Measurements from ENCODE around the gene OSER1.
"Not testable (repeated sequence)": the region's sequence is repeated elsewhere in the genome, so short reads cannot be mapped to it uniquely, and the experiment has no call there.

The OSER1 gene

DNA sequence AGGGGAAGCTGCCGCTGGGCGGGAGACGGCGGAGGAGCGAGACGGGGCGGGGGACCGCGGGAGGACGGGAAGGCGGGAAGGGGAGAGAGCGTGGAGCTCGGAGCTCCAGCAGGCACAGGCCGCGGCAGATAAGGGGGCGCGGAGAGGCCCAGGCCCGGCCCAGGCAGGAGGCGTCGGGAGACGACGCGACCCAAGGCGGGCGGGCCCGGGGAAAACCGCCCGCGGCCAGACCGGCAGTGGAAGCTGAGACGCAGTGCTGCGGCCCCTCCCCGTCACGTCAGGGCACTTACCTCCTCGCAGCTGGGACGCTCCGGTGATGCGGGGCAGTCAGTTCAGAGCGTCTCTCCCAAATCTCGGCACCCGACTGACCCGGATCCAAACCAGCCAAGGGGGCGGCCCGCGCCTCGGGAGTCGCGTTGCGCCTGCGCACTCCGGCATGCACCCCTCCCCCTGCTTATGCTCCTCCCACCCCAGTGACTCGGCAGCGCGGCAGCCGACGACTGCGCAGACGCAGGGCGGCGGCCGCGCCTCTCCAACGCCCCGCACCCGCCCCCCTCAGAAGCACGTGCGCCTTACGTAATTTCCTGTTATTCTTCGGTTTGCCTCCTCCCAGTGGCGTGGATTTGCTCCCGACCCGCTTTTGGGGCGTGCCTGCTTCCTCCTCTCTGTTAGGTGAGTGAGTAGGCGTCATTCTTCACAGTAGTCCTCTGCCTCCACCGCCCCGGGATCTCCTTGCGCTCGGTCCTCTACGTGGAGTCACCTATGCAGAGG, at the start of gene OSER1:
Gene OSER1 (minus strand): TSS at position 366 of the 771 bp plus-strand sequence. CDS start 3,814 bp downstream, outside the sequence.
- Histone ChIP-seq H3K27ac (peak within 1 kb of the TSS; percentile 69 to 100 (median 95)), H3K4me3 (peak within 1 kb of the TSS; percentile 74 to 95 (median 85))

DNA sequence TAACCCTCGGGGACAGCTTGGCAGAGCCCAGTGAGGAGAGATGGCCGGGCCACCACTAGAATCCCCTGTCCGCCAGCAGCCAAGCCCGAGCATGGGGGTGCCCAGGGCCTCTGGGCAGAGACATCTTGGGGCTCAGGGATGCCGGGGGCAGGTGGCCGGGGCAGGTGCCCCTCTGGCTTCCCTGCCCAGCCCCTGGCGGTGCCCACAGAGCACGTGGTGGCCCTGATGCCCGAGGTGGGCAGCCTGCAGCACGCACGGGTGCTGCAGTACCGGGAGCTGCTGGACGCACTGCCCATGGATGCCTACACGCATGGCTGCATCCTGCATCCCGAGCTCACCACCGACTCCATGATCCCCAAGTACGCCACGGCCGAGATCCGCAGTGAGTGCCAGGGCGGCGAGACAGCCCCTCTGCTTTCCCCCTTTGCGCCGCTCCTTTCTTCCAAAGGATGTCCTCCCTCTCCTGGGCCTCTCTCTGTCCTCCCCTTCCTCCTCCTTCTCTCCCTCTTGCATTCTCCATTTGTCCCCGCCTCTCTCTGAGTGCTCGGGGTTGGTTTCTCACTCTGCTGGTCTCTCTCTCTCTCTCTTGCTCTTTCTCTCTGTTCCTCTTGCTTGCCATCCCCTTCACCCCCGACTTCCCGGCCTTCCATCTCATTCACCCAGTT, 47.8 kb upstream of the OSER1 start:
- Histone ChIP-seq H3K27ac (no peak overlapping the region), H3K4me3 (no peak overlapping the region)

DNA sequence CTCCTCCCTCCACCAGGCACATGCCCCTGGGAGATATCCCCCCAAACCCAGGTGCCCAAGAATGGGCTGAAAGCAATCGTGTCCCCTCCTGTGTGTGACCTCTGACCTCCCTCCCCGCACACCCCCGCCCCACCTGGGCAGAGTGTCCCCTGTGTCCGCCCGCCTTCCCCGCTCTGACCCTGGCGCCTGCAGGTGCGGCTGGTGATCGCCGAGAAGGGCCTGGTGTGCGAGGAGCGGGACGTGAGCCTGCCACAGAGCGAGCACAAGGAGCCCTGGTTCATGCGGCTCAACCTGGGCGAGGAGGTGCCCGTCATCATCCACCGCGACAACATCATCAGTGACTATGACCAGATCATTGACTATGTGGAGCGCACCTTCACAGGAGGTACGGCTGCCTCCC, 46.4 kb upstream of the OSER1 start:
- no peak overlapping the region for H3K4me3 ChIP-seq
- H3K27ac ChIP-seq, result no peak overlapping the region

DNA sequence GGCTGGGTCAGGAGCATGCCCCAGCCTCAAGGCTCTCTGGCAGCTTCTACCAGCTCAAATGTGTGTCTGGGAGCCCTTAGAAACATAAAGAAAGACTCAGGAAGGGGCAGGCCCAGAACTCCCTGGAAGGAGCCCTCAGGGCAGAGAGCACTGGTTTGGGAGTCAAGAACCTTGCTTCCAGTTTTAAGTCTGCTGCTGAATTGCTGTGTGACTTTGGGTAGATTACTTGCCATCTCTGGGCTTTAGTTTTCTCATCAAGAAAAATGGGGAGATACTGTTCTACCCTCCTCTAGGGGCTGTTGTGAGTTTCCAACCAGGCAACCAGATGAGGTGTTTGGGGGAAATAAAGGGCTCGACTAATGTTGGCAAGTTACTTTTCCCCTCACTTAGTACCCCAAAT, 45.4 kb upstream of the OSER1 start:
- Histone ChIP-seq H3K27ac (no peak overlapping the region), H3K4me3 (no peak overlapping the region)

DNA sequence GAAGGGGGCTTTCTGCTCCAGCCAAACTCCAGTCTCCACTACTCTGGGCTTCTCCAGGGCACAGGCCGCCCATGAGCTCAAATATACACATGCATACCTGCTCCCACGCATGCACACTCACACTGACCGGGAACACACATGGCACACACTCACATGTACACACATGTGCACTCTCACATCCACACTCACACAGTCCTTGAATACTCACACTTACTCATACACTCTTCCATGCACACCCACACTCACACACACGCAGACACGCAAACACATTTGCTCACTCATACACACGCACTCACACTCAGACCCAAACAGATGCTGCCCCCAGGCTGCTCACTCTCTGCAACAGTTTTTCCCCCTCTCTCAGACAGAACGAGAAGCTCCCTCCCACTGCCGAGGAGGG, 43.5 kb upstream of the OSER1 start:
- Histone ChIP-seq H3K27ac (no peak overlapping the region), H3K4me3 (no peak overlapping the region)

DNA sequence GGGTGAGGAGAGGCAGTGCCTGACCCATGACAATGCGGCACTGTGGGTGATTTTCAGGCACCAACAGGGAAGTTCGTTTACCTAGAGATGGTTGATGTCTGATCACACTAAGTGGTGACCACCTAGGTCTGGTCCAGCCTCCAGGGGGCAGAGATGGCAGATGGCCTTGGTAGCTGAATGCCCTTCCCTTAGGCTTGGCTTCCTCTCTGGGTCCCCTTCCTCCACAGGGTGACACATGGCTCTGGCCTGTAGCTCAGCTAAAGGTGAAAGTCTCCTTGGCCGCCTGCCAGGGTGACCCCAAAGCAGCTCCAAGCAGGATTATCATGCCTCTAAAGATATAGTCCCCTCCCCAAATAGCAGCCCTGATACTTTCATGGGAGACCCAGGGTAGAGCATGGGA, 43.0 kb upstream of the OSER1 start:
- no peak overlapping the region for H3K27ac ChIP-seq
- no peak overlapping the region for H3K4me3 ChIP-seq

DNA sequence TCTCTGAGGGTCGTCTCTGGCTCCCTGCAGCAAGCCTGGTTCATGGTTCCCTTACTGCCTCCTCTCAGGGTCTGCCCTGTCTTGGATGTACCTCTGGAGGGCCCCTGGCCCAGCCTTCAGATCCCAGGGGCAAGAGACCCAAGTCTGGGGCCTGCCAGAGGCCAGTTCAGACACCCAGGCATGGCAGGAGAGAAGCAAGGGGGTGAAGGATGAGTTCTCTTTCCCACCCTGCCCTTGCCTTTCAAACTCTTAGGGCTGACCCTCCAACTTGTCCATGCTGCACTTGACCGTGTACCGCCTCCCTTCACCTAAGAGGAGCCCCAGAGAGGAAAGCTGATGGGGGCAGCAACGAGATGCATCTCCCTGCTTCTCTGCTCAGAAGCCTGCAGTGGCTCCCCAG, 40.7 kb upstream of the OSER1 start:
- H3K4me3 ChIP-seq, result no peak overlapping the region
- no peak overlapping the region for H3K27ac ChIP-seq

DNA sequence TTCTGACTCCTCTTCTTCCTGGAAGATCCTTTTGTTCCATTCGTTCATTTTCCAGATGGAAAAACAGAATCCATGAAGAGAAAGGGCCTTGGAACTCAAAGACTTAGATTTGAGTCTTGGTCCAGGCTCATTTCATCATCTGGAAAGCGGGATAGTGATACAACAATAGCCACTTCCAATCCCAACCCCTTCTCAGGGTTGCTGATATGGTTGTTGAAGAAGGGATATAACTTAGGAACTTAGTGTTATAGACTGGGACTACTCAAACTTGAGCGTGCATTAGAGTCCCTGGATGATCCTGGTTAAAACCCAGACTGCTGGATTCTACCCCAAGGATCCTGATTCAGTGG, 37.8 kb upstream of the OSER1 start:
- Histone ChIP-seq H3K27ac (no peak overlapping the region), H3K4me3 (no peak overlapping the region)

DNA sequence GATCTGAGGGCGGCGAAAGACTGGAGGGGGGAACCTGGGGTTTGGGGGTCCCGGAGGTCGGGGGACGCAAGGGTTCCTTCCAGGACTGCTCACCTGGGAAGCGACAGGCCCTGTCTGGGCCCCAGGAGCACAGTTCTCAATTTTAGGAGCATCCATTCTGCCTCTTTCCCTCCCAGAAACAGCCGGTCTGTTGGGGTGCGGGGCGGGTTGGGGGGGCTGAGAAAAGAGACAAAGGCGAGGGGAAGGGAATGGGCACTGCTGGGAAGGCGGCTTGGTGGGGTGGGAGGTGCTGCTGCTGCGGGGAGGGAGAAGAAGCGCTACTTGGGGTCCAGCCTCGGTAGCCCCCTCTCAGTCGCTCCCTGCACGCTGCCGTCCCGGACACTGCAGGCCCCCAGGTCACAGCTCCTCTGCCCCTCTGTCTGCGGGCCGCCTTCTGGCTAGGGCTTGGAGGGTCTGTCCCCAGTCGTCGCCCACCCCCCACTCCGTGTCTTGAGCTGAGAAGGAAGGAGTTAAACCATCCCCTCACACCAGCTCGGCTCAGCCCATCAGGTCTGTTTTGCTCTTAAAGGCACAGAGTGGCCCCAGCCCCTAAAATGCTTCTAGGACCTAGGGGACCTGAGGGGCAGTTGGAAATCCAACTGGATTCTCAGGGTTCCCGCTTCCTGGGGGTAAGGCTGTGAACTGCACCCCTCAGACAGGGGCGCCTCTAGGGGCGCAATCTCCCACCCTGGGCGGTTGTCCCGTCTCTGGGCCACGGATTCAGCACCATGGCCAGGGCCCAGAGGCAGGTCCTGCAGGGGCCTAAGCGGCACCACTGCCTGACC, 37.2 kb upstream of the OSER1 start:
- Histone ChIP-seq H3K4me3 (no peak overlapping the region), H3K27ac (no peak overlapping the region)

DNA sequence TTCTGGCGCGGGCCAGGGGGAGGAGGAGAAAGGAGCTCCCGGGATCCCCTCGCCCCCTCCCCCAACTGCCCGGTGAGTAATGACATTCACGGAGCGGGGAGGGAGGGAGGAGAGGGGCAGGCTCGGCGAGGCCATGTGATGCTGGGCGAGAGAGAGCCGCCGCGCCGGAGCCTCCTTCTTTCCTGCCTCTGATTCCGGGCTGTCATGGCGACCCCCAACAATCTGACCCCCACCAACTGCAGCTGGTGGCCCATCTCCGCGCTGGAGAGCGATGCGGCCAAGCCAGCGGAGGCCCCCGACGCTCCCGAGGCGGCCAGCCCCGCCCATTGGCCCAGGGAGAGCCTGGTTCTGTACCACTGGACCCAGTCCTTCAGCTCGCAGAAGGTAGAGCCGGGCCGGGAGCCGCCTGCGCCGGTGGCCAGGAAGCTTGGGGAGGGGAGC, 36.6 kb upstream of the OSER1 start, which contains the start of gene GDAP1L1:
Gene GDAP1L1 (plus strand): TSS at position 178 of the 441 bp plus-strand sequence. CDS start 27 bp downstream, at position 205.
- no peak within 1 kb of the TSS for H3K27ac ChIP-seq
- H3K4me3 ChIP-seq, result no peak within 1 kb of the TSS

DNA sequence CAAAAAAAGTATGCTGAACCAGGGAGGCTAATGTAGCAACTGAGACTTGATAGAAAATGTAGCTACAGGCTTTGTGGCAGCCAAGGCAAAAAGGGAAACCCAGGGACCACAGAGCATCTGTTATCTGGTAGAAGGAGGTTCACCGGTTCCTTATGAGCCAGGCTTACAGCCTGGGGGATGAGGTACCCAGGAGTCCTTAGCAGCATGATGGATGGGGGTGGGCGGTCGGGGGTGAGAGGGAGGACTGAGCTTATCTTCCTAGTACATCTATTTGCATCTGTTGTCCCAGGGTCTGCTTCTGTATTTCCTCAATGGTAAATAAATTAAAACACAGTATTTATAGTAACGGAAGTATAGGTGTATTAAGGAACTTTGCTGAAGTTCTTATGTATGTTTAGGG, 35.4 kb upstream of the OSER1 start:
- Histone ChIP-seq H3K27ac (no peak overlapping the region), H3K4me3 (no peak overlapping the region)

DNA sequence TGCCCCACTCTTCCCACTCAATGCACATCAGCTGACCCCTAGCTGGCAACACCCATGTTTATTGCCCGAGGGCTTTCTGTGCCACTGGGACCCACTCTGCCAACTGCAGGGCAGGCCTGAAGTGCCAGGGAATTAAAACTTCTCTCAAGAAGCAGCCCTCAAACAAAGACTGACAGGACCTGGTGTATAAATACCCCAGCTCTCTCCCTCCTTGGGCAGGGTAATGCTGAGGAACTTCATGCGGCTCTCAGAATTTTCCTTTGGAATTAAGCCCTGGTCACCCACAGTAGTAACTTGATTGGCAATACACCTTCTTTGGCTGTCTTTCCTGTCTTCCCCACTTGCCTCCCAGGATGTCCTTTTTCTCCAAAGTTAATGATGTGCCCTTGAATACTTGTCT, 31.2 kb upstream of the OSER1 start:
- Histone ChIP-seq H3K4me3 (no peak overlapping the region), H3K27ac (no peak overlapping the region)

DNA sequence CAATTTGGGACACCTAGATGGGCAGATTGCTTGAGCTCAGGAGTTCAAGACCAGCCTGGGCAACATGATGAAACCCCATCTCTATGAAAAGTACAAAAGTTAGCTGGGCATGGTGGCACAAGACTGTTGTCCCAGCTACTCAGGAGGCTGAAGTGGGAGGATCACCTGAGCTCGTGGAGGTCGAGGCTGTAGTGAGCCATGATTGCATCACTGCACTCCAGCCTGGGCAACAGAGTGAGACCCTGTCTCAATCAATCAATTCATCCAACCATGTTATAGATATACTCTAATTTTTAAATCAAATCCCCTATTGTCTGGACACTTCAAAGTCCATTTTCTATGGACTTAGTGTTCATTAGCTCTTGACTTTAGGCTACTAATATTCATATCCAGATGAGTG, 26.3 kb upstream of the OSER1 start:
- H3K4me3 ChIP-seq, H3K27ac ChIP-seq: not testable (repeated sequence)

DNA sequence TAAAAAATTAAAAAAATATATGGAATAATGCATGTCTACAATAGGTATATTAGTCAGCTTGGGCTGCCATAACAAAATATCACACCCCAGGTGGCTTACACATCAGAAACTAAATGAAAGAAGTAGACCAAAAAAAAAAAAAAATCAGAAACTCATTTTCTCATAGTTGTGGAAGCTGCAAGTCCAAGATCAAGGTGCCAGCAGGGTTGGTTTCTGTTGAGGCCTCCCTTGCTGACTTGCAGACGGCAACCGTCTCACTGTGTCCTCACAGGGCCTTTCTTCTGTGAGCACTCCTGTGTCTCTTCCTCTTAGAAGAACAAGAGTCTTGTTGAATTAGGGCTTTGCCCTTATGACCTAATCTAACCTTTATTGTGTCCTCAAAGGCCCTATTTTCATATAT, 25.1 kb upstream of the OSER1 start:
- Histone ChIP-seq H3K4me3 (no peak overlapping the region), H3K27ac (no peak overlapping the region)

DNA sequence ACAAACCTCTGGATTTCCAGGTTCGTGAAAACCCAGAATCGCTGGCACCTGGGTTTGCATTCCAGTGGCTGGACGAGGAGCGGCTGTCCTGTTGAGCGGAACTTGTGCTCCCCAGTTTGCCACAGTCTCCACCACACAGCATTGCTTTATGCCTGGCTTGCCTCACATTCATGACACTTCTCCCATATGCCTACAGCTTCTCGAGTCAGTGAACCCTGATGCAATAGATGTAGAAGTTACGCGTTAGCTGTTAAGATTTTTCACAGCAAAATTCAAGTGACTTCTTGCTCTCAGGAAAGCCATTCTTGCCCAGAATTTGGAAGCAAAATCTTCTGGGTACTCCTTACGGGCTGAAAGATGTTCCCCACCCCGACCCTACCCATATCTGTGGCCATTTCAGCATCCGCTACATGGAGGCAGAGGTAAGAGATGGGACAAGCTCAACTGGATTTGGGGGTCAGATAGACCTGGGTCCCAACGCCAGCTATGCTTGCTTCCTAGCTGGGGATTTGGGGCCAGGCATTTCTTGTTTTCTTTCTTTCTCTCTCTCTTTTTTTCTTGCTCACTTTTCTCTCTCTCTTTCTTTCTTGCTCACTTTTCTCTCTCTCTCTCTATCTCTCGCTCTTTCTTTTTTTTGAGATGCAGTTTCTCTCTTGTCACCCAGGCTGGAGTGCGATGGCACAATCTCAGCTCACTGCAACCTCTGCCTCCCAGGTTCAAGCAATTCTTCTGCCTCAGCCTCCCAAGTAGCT, 24.2 kb upstream of the OSER1 start:
- no peak overlapping the region for H3K27ac ChIP-seq
- H3K4me3 ChIP-seq, result no peak overlapping the region

DNA sequence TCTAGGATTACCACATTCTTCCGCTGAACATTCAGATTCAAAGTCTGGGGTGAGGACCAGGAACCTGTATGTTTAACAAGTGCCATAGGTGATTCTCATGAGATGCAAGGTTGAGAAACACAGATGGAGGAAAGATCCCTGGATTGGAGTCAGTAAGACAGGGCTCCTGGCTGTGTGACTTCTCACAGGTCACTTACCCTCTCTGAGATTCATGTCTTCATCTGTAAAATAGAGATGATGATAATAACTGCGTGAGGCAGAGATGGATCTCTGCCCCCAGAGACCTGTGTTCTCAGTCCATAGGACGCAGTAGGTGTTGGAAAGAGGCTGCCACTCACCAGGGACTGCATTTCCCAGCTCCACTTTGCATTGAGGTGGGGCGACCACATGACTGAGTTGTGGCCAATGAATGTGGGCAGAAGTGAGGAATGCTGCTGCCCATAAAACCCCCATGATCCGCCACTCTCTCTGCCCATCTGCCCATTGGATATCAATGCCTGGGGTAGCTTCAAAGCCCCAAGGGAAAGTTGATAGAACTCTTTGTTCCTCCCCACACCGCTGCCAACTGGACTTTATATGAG, 23.0 kb upstream of the OSER1 start:
- Histone ChIP-seq H3K27ac (no peak overlapping the region), H3K4me3 (no peak overlapping the region)

DNA sequence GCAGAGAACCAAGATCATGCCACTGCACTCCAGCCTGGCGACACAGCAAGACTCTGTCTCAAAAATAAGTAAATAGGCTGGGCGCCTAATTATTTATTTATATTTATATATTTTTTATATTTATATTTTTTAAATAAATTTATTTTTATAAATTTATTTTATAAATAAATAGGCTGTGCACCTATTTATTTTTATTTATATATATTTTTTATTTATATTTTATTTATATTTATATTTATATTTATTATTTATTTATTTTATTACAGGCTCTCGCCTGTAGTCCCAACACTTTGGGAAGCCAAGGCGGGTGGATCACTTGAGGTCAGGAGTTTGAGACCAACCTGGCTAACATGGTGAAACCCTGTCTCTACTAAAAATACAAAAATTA, 21.9 kb upstream of the OSER1 start:
- H3K27ac ChIP-seq, H3K4me3 ChIP-seq: not testable (repeated sequence)

DNA sequence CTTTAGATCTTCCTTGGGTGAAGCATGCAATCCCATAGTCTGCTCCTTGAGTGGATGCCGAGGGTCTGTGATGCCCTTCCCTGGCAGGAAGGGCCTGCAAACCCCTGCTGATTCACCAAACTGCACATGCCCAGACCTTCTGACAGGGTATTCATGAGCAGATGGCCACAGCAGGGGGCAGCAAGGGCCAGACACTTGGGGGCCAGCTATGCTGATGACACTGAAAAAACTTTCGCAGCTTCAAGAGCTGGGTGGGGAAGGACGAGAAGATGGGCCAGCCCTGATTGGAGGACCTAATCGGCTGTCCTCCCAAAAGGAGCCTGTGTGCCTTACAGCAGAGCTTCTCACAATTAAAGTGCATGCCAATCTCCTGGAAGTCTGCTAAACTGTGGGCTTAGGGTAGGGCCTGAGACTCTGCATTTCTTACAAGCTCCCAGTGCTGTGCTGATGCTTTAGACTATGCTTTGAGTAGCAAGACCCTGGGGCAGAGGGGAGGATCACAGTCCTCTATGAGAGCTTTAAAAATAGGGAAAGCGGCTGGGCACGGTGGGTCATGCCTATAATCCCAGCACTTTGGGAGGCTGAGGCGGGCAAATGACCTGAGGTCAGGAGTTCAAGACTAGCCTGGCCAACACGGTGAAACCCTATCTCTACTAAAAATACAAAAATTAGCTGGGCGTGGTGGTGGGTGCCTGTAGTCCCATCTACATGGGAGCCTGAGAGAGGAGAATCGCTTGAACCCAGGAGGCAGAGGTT, 21.3 kb upstream of the OSER1 start:
- H3K4me3 ChIP-seq, result no peak overlapping the region
- H3K27ac ChIP-seq, result no peak overlapping the region

DNA sequence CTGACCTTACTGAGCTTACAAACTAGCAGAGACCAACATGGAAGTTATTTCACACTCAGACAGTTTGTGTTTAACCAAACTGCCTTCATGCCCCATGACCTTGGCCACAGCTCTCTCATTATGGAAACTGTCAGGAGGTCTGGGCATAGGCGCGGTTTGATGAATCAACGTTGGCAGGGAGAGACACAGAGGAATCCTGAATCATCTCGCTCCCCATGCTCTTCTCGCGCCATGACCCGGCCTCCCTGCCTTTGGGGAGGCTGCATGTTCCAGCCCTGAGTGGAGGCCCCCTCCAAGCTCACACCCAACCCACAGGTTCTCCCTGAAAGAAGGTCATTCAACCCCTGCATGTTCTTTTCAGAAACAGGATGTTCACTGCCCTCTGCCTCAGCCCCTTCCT, 20.6 kb upstream of the OSER1 start:
- no peak overlapping the region for H3K27ac ChIP-seq
- H3K4me3 ChIP-seq, result no peak overlapping the region

Data from skin epidermis (tissue), 12 donors.